Right lobe of liver (tissue), 4 donors: Measurements from ENCODE around the gene EHBP1L1.

Experiments
- POLR2A ChIP-seq: fragments of 450-650 bp; IDR thresholded peaks from one replicate; pipeline ENCODE4 v1.6.1; 2017; ENCODE audit warnings: antibody characterized with exemption, mild to moderate bottlenecking
- TF ChIP-seq, protein P1 (sequence below), 4 donors: fragments of 200-600 bp in 3 of 4; fragments of 450-650 bp in 1 of 4; IDR thresholded peaks; one replicate each; pipeline versions ENCODE4 v1.5.1 to v1.8.0; 2016 to 2022; ENCODE audit warnings: antibody characterized with exemption in 4 of 4, mild to moderate bottlenecking in 2 of 4
- donor health status: DM: no; HTN: no; CAD: no.
- donor health status: DM: no; HTN: no; CAD: no.
- donor health status: DM: no; HTN: yes; CAD: no.

DNA sequence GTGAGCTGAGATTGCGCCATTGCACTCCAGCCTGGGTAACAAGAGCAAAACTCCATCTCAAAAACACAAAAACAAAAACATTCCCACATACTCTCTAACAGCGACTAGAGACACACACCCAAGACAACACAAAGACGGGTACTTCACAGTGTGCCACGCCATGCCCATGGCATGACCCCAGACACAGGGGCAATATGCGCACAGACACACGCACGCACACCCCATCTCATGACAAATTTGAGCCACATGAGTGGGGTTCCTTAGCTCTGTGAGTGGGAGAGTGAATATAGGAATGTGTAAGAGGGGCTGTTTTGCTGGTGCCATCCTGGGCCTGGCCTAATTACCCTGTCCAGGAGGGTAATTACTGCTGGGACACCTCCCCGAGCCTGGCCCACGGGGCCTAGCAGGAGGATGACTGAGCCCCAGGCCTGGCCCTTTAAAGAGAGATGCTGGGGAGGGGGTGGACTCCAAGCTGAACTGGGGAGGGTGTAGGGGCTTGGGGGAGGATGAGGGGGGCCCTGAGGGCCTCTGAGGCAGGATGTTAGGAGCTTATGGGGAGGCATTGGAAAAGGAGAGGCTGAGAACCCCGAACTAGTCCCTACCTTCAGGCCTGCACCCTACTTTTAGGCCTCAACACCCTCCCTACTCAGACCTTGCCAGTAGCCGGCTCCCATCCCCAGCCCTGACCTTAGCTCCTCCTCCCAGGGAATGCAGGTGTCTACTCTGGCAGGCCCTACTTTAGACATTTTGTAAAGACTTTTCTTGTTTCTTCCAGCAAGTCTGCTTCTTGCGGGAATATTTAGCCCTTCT, 19.2 kb upstream of the EHBP1L1 start:
- TF ChIP-seq, protein P1, sequence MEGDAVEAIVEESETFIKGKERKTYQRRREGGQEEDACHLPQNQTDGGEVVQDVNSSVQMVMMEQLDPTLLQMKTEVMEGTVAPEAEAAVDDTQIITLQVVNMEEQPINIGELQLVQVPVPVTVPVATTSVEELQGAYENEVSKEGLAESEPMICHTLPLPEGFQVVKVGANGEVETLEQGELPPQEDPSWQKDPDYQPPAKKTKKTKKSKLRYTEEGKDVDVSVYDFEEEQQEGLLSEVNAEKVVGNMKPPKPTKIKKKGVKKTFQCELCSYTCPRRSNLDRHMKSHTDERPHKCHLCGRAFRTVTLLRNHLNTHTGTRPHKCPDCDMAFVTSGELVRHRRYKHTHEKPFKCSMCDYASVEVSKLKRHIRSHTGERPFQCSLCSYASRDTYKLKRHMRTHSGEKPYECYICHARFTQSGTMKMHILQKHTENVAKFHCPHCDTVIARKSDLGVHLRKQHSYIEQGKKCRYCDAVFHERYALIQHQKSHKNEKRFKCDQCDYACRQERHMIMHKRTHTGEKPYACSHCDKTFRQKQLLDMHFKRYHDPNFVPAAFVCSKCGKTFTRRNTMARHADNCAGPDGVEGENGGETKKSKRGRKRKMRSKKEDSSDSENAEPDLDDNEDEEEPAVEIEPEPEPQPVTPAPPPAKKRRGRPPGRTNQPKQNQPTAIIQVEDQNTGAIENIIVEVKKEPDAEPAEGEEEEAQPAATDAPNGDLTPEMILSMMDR (IDR thresholded peaks at IDR 0.05), result no peak
- TF ChIP-seq POLR2A, result no peak
